Activated CD8-positive, alpha-beta memory T cell treated with anti-CD3 and anti-CD28 coated beads, Interleukin-2, amount 50 U/mL, for 4 hours (primary cell): ENCODE results near the gene TOM1L1.

Experiments used
- DNase-seq: peaks from one replicate; pipeline ENCODE4 v3.0.0-alpha.2; 2020

Gene TOM1L1

DNA sequence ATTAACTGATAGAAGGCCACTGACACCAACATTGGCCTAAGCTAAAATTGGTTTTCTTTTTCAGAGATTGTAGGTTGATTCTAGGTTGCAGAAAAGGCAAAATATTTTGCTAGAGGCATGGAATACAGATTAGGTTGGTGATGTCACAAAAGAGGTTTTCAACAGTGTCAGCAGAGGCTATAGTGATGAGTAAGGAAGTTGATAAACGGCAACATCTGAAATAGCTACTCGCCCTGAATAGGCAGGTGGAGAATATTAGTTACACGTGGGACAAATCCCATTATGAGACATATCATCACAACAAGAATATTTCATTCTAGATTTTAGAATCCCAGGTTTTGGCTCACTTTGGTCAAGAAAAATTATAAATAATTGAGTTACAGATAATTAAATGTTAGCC lies 1.5 kb upstream of the TOM1L1 start:
- DNase-seq: no peak

DNA sequence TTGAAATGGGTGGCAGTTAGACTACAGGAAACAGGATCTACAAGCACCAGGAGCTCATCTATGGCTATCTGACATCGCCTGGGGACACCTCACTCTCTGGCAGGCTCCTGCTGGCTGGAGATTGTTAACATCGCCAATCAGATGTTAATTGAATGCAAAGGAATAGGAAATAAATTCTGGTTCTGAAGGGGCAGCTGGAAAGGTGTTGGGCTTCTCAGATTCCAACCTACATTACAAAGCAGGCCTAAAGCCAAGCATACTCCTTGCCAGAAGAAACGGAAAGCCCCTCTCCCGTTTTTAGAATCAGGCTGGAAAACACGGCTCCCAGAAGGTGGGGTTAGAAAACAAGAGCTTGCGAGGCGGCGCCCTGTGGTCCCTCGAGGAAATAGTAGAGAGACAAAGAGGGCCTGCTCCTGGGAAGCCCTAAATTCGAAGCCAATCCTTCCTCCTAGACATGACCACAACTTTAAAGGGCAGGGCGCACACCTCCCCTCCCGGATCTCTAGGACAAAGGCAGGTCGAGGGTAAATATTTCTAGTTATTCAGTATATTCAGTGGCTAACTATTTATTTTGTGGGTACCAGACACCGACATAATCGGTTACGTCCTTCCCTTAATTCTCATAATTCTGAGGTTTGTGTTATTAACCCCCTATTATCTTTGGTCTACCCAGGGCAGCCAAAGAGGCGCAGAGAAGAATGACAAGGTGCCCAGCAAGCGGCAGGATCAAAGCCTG lies 763 bp upstream of the TOM1L1 start:
- no peak for DNase-seq

DNA sequence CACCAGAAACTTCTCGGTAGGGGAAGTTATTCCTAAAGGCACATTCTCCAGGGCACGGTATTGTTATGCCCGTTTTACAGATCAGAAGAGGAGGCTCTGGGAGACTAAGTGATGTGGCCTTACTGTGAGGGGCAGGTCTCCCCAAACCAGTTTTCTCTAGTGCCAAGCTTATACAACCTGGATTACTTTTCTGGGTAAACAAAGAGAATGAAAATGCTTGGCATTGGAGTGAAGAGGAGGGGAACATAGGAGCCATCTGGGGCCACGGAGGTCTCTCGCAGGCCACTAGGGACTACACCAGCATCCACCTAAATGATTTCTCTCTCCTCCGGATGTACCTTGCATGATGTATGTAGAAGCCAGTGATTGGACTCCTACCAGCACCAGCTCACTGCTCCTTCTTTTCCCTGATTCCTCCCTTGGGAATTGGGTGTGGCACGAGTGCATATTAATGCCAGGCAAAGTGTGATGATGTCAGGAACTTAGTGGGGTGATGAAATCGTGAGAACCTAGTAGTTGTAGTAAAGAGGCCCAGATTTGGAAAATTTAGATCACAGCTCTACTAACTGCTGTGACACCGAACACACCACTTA lies 674 bp downstream of the TOM1L1 start:
- no peak for DNase-seq

DNA sequence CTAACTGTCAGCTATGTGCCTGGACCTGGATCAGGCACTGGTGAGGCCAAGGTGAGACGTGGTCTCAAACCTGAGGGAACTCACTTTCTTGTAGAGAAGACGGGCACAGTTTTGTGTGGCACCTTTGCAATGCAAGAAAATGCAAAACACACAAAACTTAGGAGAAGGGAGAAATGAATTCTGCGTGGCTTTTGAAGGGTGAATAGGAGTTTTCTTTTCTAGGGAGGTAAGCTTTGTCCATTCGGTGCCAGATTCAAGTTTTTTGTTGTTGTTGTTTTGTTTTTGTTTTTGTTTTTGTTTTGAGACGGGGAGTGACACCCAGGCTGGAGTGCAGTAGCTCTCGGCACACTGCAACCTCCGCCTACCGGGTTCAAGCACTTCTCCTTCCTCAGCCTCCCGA lies 1.4 kb downstream of the TOM1L1 start:
- DNase-seq: no peak

DNA sequence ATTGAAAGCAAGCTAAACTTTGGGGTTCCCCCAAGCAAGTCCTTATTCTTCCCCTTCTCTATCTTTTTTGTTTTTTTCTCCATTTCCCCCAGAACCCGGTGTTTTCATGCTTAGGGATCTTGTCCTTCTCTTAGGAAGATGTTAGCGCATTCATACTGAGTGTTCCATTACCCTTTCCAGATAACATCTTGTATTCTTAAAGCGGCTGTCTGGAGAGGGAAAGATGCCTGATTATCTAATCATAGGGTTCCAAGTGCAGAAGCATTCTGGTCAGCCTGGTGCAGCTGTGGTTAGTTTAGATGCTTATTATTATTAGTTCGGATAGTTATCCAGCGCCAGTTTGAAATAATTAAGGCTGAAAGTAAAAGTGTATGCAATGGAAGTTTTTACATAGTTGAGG lies 2.0 kb downstream of the TOM1L1 start:
- DNase-seq: no peak

DNA sequence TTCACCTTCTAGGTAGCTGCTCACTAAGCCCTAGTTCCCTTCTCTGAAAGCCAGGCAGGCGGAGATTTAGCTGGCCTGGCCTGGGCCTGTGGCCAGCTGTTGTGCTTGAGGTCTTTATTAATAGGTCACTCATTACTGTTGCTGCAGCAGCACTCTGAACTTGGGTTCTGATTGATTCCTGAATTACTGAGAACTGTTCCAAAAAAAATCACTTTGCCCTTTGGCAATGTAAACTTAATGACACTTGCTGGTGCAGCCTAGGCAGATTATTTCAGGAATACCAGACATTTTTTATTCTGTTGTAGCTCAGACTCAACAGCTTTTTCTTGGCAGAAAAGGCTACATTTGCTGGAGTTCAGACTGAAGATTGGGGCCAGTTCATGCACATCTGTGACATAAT lies 2.7 kb downstream of the TOM1L1 start:
- DNase-seq: no peak

DNA sequence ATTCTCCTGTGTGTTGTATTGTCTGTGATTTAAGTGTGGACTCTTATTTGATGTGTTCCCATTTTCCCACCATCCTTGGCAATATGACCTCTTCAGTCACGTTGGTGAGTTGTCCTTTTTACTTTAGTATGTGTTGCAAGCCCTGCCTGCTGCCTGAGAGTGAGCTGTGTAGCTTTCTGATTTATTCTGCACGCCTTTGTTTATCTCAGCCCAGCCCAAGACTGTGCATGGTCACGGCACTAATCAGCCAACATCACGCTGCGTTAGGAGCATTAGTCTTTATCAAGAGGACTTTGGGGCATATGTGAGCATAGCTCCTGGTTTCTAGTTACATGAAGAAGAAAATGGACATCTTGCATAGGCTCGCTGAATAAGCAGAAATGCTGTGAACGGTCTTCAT lies 6.0 kb downstream of the TOM1L1 start:
- DNase-seq: no peak

GRCh38 chr17:54907376-54907775 lies 6.7 kb downstream of the TOM1L1 start:
- DNase-seq: no peak

DNA sequence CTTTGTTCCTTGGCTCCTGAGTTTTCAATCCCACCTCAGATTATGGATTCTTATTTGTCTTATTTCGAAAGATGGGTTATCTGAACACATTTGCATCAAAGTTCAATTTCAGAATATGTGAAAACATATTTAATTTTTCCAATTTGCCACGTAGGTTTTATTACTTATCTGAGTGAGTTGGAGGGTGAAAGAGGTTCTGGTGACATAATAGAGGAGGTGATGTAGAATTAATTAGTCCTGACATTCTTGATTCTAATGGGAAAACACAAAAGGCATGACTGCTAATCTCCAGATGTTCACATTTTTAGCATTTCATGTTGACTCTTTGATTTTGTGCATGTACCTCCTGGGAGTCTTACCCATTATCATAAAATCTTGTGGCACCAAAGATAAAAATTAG lies 9.1 kb downstream of the TOM1L1 start:
- DNase-seq: no peak

- no peak for DNase-seq
These were observed 16.1 kb downstream of the TOM1L1 start for GRCh38 chr17:54916721-54917120.

- DNase-seq: no peak
These were observed 18.8 kb downstream of the TOM1L1 start for GRCh38 chr17:54919425-54919824.

GRCh38 chr17:54920819-54921218 lies 20.2 kb downstream of the TOM1L1 start:
- no peak for DNase-seq

DNA sequence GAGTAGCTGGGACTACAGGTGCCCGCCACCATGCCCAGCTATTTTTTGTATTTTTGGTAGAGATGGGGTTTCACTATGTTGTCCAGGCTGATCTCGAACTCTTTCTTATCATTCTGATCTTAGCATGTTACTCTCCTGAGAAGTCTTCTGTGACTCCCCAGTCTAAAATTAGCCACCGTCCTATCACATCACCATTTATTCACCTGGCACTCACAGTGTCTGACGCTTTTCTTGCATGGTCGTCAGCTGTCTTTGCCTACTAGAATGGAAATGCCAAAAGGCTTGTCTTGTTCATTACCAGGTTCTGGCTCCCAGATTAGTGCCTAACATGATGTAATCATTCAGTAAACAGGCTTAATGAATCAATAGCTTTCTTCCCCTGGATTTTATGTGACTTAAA lies 23.8 kb downstream of the TOM1L1 start:
- DNase-seq: no peak

DNA sequence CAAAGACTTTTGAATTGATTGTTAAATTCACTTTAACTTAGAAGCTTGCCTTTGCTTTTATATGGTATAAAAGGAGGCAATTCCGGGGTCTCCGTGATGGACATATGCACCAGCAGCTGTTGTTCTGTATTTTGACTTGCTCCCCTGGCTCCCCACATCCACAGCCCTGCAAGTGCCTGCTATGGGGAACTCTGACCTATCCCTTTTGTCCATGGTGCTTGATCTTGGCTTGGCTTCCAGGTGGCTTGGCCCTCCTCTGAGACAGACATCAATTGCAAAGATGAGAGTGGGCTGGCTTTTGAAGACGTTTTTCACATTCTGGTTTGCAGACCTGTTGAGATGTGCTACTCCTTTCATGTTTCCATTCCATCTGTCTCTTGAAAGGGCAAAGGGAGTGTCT lies 26.9 kb downstream of the TOM1L1 start:
- DNase-seq: no peak

GRCh38 chr17:54932711-54933110 lies 32.1 kb downstream of the TOM1L1 start:
- no peak for DNase-seq

DNA sequence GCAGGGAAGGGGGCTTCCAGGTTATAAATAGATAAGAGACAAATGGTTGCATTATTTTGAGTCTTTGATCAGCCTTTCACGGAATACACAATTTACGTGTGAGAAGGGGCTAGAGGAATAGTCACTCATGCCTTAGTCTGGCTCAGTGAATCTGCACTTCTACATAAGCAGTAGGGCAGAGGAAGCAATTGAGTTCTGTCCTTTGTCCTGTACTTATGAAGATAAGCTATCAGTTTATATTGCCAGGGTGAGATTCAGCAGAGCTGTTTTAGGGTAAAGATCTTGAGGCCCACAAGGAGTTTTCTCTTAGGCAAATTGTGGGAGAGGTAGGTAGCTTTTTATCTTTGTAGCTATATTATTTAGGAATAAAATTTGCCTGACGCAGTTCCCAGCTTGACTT lies 33.3 kb downstream of the TOM1L1 start:
- DNase-seq: no peak

DNA sequence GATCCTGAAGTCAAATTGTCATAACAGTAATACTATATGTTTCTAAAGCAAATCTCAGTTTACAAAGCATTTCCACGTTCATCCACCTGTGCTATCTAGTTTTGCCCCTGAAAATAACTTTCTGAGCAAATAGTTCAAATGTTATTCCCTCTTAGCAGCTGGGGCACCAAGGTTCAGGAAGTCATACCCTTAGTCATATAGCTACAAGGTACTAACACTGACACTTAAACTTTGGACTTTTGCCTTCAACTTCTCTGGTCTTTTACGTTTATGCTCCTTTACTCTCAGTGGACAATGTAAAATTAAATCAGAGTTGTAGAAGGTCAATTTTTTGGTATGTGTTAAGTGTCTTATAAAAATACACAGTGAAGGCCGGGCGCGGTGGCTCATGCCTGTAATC lies 34.8 kb downstream of the TOM1L1 start:
- no peak for DNase-seq

DNA sequence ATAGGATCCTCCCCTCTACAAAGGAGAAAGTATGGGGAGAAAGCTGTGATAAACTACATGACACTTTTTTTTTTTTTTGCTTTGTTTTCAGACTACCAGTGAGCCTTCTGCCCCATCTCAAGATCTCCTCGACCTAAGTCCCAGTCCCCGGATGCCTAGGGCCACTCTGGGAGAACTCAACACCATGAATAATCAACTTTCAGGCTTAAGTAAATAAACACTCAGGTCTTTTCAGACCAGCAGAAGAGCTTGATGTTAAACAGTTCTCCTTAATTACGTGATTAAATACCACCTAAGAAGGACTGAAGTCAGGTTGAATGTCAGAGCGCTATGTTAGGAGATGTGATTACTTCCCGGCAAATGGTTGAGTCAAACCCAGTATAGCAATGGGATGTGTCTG lies 36.4 kb downstream of the TOM1L1 start:
- no peak for DNase-seq

GRCh38 chr17:54937426-54937825 lies 36.8 kb downstream of the TOM1L1 start:
- no peak for DNase-seq

- no peak for DNase-seq
These were observed 40.6 kb downstream of the TOM1L1 start for GRCh38 chr17:54941285-54941684.

- no peak for DNase-seq
These were observed 44.1 kb downstream of the TOM1L1 start for GRCh38 chr17:54944796-54945195.

DNA sequence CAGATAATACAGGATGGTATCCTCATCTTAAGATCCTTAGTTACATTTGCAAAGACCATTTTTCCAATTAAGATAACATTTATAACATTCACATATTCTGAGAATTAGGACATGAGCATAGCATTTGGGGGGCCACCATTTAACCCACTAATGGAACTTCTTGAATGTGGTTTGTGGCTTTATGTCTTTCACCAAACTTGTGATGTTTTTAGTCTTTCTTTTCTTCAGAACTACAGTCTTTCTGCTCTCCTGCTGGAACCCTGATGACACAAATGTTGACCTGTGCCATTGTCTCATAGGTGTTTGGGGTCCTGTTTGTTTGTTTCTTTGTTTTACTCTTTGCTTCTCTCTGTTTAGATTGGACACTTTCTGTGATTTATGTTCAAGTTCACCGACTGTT lies 44.6 kb downstream of the TOM1L1 start:
- no peak for DNase-seq

DNA sequence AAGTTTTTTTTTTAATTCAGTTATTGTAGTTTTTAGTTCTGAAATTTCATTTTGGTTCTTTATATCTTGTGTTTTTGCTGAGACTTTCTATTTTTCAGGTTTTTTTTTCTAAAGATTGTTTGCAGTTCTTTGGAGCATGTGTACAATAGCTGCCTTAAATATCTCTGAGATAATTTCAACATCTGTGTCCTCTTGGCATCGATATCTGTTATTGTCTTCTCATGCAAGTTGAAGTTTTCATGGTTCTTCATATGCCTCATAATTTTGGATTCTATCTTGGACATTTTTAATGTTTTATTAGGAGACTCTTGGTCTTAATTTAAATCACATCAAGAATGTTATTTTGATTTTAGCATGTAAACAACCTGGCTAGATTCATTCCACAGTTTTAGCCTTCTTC lies 45.0 kb downstream of the TOM1L1 start:
- DNase-seq: no peak

DNA sequence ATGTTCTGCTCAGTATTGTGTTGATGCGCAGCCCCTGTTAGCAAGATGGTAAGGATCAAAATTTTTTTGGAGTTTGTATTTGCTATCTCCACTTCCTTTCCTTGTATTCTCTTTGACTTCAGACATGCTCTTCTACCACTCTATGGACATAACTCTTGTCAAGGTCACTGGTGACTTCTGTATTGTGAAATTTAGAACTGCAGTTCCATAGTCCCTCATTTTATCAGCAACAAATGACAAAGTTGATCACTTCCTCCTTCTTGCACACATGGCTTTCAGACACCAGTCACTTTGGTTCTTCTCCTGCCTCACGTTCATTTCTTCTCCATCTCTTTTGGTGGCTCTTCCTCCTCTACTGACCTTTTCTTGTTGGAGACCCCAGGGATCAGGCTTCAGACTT lies 46.7 kb downstream of the TOM1L1 start:
- no peak for DNase-seq

DNA sequence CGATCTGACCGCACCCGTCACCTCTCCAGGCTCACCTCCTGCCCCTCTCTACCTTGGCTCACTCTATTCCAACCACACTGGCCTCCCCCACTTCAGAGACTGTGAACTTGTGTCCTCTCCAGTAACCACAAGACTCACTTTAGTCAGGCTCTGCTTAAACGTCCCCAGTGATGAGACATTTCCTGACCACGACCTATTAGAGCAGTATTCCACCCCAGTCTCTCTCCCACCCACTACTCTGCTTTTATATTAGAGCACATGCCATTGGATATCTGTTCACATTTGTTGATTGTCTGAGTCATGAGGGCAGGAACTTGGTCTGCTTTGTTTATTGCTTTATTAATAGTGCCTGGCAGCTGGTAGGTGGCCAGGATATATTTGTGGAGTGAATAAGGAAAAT lies 47.7 kb downstream of the TOM1L1 start:
- no peak for DNase-seq
